NB4 (cell line): ENCODE results near the gene SNRNP70.
"Not testable (repeated sequence)": the region's sequence is repeated elsewhere in the genome, so short reads cannot be mapped to it uniquely, and the experiment has no call there.

Experiments
- DNase-seq: peaks from one replicate; pipeline ENCODE4 v3.0.0; 2010; ENCODE audit warnings: low read depth
- H3K4me3 ChIP-seq: one replicate; pipeline ENCODE4 v1.5.1; 2011; ENCODE audit warnings: mild to moderate bottlenecking, low read depth, low read length, moderate library complexity
- MYC ChIP-seq: IDR thresholded peaks from 2 replicates; pipeline ENCODE4 v1.6.1; 2011; ENCODE audit warnings: low read depth, low read length
- POLR2A ChIP-seq: IDR thresholded peaks from 2 replicates; pipeline ENCODE4 v1.6.1; 2011; ENCODE audit warnings: mild to moderate bottlenecking; ENCODE audit not compliant: insufficient read length; ENCODE audit errors: extremely low read depth
- TF ChIP-seq, protein P1 (sequence below): IDR thresholded peaks from 2 replicates; pipeline ENCODE4 v1.6.1; 2011; ENCODE audit warnings: low read depth, low read length
- TF ChIP-seq, protein P2 (sequence below): IDR thresholded peaks from one replicate; pipeline ENCODE4 v1.5.1; 2012; ENCODE audit warnings: low read depth, low read length

The SNRNP70 gene

GRCh38 chr19:49145573-49146407 is 60.5 kb downstream of the SNRNP70 start:
- peak; percentile 78 for DNase-seq
- TF ChIP-seq MYC, result peak; percentile 71
- TF ChIP-seq, protein P1, sequence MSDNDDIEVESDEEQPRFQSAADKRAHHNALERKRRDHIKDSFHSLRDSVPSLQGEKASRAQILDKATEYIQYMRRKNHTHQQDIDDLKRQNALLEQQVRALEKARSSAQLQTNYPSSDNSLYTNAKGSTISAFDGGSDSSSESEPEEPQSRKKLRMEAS, result peak; percentile 68; the same call in 1 of the 2 replicates
- TF ChIP-seq, protein P2, sequence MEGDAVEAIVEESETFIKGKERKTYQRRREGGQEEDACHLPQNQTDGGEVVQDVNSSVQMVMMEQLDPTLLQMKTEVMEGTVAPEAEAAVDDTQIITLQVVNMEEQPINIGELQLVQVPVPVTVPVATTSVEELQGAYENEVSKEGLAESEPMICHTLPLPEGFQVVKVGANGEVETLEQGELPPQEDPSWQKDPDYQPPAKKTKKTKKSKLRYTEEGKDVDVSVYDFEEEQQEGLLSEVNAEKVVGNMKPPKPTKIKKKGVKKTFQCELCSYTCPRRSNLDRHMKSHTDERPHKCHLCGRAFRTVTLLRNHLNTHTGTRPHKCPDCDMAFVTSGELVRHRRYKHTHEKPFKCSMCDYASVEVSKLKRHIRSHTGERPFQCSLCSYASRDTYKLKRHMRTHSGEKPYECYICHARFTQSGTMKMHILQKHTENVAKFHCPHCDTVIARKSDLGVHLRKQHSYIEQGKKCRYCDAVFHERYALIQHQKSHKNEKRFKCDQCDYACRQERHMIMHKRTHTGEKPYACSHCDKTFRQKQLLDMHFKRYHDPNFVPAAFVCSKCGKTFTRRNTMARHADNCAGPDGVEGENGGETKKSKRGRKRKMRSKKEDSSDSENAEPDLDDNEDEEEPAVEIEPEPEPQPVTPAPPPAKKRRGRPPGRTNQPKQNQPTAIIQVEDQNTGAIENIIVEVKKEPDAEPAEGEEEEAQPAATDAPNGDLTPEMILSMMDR, result peak; percentile 79
- no peak for TF ChIP-seq POLR2A
- H3K4me3 ChIP-seq, result no peak overlapping the region

GRCh38 chr19:49146408-49146770 is 61.1 kb downstream of the SNRNP70 start:
- not testable (repeated sequence) for H3K4me3 ChIP-seq, DNase-seq

DNA sequence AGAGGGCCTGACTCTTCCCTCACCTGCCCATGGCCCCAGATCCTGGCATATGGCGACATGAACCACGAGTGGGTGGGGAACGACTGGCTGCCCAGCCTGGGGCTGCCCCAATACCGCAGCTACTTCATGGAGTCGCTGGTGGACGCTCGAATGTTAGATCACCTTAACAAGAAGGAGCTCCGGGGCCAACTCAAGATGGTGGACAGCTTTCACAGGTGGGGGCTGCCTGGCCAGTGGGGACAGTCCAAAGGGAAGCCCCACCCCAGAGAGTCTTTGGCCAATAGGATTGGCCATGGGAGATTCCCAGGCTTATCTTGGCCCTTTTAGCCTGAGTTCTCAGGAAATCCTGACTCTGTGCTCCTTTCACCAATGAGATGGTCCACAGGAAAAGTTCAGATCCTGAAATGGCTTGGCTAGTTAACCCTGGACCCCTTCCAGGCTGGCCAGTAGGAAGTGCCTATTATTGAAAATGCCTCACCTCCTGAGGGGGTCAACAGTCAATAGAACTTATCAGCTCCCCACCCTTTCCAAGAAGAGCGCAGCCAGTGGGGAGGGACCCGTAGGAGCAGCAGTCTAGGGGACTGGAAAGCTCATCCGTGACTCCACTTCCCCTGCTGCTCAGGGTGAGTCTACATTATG is 62.9 kb downstream of the SNRNP70 start:
- no peak for DNase-seq
- H3K4me3 ChIP-seq, result no peak overlapping the region
- no peak for TF ChIP-seq POLR2A
- TF ChIP-seq, protein P2, result no peak
- TF ChIP-seq, protein P1, result no peak
- no peak for TF ChIP-seq MYC

- peak; percentile 71 for DNase-seq
- peak overlapping the region; percentile 62 for H3K4me3 ChIP-seq
- TF ChIP-seq, protein P1, result no peak
- TF ChIP-seq POLR2A (no peak), MYC (no peak)
- TF ChIP-seq, protein P2, result no peak
Observed at GRCh38 chr19:49148784-49149651, 63.8 kb downstream of the SNRNP70 start.

- peak; percentile 61 for DNase-seq
- H3K4me3 ChIP-seq, result peak overlapping the region; percentile 62
- TF ChIP-seq POLR2A (no peak), MYC (no peak)
- TF ChIP-seq, protein P2, result no peak
- TF ChIP-seq, protein P1, result no peak
Observed at GRCh38 chr19:49149652-49150105, 64.4 kb downstream of the SNRNP70 start.
